Measurements from ENCODE around the gene ZNF469. TPM values are rescaled to one million over a fixed set of nuclear protein-coding genes. Genes with fewer than 3 reads are reported as not detected.

ZNF469 gene
- polyA plus RNA-seq, 1 donor (not counting 4 experiments of a cell fraction or from before 2014, with no cell fraction given): not detected

DNA sequence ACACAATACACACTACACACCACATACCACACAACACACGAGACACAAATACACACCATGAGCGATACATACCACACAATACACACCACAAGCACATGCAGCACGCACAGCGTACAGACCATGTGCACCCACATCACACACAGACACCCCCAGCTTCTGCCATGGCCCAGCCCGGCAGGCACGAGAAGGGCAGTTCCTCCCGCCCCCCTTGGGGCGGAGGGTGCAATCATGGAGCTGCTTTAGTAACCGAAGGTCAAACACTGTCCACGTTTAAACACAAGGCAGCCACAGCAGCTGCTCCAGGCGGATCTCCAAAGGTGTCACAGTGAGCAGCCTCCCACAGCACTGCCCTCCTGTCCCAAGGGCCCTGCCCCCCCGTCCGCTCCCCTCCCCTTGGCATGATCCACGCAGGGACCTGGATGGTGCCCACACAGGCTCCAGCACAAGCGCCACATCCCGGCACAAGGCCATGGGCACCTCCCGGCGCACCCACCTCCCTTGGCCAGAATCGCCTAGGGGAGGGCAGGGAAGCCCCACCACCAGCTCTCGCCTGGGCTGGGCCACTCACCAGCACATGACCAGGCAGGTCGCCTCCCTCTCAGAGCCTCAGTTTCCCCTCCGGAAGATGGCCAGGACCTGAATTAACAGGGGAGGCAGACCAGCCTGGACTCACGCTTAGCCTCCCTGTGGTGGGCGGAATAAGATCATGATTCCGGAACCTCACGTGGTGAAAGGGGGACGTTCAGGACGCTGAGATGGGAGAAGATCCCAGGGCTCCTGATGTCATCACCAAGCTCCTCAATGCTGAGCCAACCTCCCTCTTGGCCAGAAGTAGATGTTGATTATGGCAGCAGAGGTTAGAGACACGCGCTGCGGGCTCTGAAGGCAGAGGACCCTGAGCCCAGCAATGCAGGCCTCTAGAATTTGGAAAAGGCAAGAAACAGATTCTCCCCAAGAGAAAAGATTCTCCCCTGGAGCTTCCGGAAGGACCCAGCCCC lies 32.6 kb upstream of the ZNF469 start:
- Histone ChIP-seq H3K27ac (ENCODE audit: control insufficient read depth, insufficient read depth, low read length) (no peak overlapping the region), H3K36me3 (ENCODE audit: control insufficient read depth in 2 of 2, extremely low read depth in 1 of 2, insufficient read depth in 2 of 2, low read length in 2 of 2) (no peaks in the 10 kb centered on the region), H2AFZ (ENCODE audit: control insufficient read depth, low read length) (no peak overlapping the region), H3K9me3 (ENCODE audit: control insufficient read depth, low read depth, low read length) (no peaks in the 10 kb centered on the region), H3K4me1 (ENCODE audit: control insufficient read depth, extremely low read depth, insufficient read depth, low read length) (no peaks in the 10 kb centered on the region), H3K9me1 (ENCODE audit: control insufficient read depth, extremely low read depth, insufficient read depth, low read length) (no peaks in the 10 kb centered on the region), H3K27me3 (ENCODE audit: control insufficient read depth, extremely low read depth, insufficient read depth, low read length) (peaks cover under 1% of the 10 kb centered on the region), H3K9ac (ENCODE audit: control insufficient read depth, extremely low read depth, insufficient read depth, low read length) (no peak overlapping the region), H3K79me2 (ENCODE audit: control insufficient read depth, insufficient read depth, low read length) (no peaks in the 10 kb centered on the region), H3K4me3 (ENCODE audit: control insufficient read depth in 2 of 3, extremely low read depth in 1 of 3, insufficient read depth in 2 of 3, low read depth in 1 of 3, low read length in 3 of 3) (no peak overlapping the region), H3K4me2 (ENCODE audit: control insufficient read depth, extremely low read depth, insufficient read depth, low read depth, low read length) (no peak overlapping the region), H4K20me1 (ENCODE audit: control insufficient read depth, extremely low read depth, insufficient read depth, low read length) (no peaks in the 10 kb centered on the region)
- dilution Hi-C loops (cut with MboI; ENCODE audit: extremely low pct_ligation_motif_present, low sequenced_read_pairs): no loop called here
- DNase-seq (ENCODE audit: low read depth, low spot score) (no peak), FAIRE-seq (no peak)
- TF ChIP-seq EZH2 (IDR thresholded peaks at IDR 0.05; ENCODE audit: low read length): no peak
- TF ChIP-seq, protein P1, sequence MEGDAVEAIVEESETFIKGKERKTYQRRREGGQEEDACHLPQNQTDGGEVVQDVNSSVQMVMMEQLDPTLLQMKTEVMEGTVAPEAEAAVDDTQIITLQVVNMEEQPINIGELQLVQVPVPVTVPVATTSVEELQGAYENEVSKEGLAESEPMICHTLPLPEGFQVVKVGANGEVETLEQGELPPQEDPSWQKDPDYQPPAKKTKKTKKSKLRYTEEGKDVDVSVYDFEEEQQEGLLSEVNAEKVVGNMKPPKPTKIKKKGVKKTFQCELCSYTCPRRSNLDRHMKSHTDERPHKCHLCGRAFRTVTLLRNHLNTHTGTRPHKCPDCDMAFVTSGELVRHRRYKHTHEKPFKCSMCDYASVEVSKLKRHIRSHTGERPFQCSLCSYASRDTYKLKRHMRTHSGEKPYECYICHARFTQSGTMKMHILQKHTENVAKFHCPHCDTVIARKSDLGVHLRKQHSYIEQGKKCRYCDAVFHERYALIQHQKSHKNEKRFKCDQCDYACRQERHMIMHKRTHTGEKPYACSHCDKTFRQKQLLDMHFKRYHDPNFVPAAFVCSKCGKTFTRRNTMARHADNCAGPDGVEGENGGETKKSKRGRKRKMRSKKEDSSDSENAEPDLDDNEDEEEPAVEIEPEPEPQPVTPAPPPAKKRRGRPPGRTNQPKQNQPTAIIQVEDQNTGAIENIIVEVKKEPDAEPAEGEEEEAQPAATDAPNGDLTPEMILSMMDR (optimal IDR thresholded peaks at IDR 0.05 in 1 of 3, IDR thresholded peaks at IDR 0.05 in 1 of 3, conservative IDR thresholded peaks at IDR 0.05 in 1 of 3; ENCODE audit: extremely low read depth in 1 of 3, insufficient read depth in 2 of 3, low read length in 3 of 3): no peak

DNA sequence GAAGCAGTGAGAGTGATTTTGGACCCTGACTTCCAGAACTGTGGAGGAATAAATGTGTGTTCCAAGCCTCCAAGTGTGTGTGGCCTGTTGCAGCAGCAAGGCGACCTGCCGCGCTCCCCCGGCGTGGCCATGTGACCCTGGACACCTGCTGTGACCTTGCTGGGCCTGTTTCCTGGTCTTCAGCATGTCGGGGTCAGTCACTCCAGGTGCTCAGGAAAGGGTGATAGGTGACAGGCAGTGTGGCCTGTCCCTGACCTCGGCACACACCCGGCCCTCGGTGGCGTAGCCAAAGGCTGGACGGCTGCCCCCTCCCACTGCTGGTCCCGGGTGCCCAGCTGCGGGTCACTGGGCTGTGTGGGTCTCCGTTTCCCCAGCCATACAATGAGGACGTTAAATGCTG lies 31.8 kb upstream of the ZNF469 start:
- Histone ChIP-seq H3K9me3 (ENCODE audit: control insufficient read depth, low read depth, low read length) (no peaks in the 10 kb centered on the region), H3K4me3 (ENCODE audit: control insufficient read depth in 2 of 3, extremely low read depth in 1 of 3, insufficient read depth in 2 of 3, low read depth in 1 of 3, low read length in 3 of 3) (no peak overlapping the region), H3K27me3 (ENCODE audit: control insufficient read depth, extremely low read depth, insufficient read depth, low read length) (peaks cover 2% of the 10 kb centered on the region), H4K20me1 (ENCODE audit: control insufficient read depth, extremely low read depth, insufficient read depth, low read length) (no peaks in the 10 kb centered on the region), H2AFZ (ENCODE audit: control insufficient read depth, low read length) (no peak overlapping the region), H3K9me1 (ENCODE audit: control insufficient read depth, extremely low read depth, insufficient read depth, low read length) (no peaks in the 10 kb centered on the region), H3K79me2 (ENCODE audit: control insufficient read depth, insufficient read depth, low read length) (no peaks in the 10 kb centered on the region), H3K4me2 (ENCODE audit: control insufficient read depth, extremely low read depth, insufficient read depth, low read depth, low read length) (no peak overlapping the region), H3K9ac (ENCODE audit: control insufficient read depth, extremely low read depth, insufficient read depth, low read length) (no peak overlapping the region), H3K27ac (ENCODE audit: control insufficient read depth, insufficient read depth, low read length) (no peak overlapping the region), H3K36me3 (ENCODE audit: control insufficient read depth in 2 of 2, extremely low read depth in 1 of 2, insufficient read depth in 2 of 2, low read length in 2 of 2) (no peaks in the 10 kb centered on the region), H3K4me1 (ENCODE audit: control insufficient read depth, extremely low read depth, insufficient read depth, low read length) (no peaks in the 10 kb centered on the region)
- FAIRE-seq (no peak), DNase-seq (ENCODE audit: low read depth, low spot score) (no peak)
- dilution Hi-C loops (cut with MboI; ENCODE audit: extremely low pct_ligation_motif_present, low sequenced_read_pairs): no loop called here
- TF ChIP-seq, protein P1 (optimal IDR thresholded peaks at IDR 0.05 in 1 of 3, IDR thresholded peaks at IDR 0.05 in 1 of 3, conservative IDR thresholded peaks at IDR 0.05 in 1 of 3; ENCODE audit: extremely low read depth in 1 of 3, insufficient read depth in 2 of 3, low read length in 3 of 3): no peak
- TF ChIP-seq EZH2 (IDR thresholded peaks at IDR 0.05; ENCODE audit: low read length): no peak
